Esophagus squamous epithelium (tissue), 4 donors: ENCODE measurements around the gene CAMK2A.

Experiments used
- POLR2A ChIP-seq, 4 donors: fragments of 450-650 bp; IDR thresholded peaks; one replicate each; pipeline ENCODE4 v1.6.1; 2017; ENCODE audit warnings: antibody characterized with exemption in 4 of 4, mild to moderate bottlenecking in 4 of 4, moderate library complexity in 3 of 4
- TF ChIP-seq, protein P1 (sequence below), 6 experiments: fragments of 450-650 bp in 4 of 6; fragments of 200-600 bp in 2 of 6; sonication (generic) in 2 of 6; IDR thresholded peaks; one replicate each; pipeline ENCODE4 v1.5.1; 2016 to 2019; ENCODE audit warnings: antibody characterized with exemption in 6 of 6, mild to moderate bottlenecking in 4 of 6, moderate library complexity in 4 of 6

DNA sequence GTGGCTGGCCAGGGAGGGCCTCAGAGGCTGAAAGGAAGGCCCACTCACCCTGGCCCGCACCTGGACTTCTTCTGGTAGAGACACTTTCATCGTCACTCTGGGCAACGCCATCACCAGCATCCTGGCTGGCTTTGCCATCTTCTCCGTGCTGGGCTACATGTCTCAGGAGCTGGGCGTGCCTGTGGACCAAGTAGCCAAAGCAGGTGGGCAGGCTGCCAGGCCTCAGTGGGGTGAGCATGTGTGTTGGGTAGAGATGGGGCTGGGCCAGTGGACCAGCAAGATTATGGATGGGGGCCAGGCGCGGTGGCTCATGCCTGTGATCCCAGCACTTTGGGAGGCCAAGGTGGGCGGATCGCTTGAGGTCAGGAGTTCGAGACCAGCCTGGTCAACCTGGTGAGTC, 87.1 kb downstream of the CAMK2A start:
- TF ChIP-seq, protein P1, sequence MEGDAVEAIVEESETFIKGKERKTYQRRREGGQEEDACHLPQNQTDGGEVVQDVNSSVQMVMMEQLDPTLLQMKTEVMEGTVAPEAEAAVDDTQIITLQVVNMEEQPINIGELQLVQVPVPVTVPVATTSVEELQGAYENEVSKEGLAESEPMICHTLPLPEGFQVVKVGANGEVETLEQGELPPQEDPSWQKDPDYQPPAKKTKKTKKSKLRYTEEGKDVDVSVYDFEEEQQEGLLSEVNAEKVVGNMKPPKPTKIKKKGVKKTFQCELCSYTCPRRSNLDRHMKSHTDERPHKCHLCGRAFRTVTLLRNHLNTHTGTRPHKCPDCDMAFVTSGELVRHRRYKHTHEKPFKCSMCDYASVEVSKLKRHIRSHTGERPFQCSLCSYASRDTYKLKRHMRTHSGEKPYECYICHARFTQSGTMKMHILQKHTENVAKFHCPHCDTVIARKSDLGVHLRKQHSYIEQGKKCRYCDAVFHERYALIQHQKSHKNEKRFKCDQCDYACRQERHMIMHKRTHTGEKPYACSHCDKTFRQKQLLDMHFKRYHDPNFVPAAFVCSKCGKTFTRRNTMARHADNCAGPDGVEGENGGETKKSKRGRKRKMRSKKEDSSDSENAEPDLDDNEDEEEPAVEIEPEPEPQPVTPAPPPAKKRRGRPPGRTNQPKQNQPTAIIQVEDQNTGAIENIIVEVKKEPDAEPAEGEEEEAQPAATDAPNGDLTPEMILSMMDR (IDR thresholded peaks at IDR 0.05), result no peak
- TF ChIP-seq POLR2A (IDR thresholded peaks at IDR 0.05), result no peak
